ENCODE data around the gene TET1. TPM values are rescaled to one million over a fixed set of nuclear protein-coding genes. Genes with fewer than 3 reads are reported as not detected.

The TET1 gene
- total and polyA plus RNA-seq, 2 of the 13 experiments (the other 11 are each of a cell fraction or from before 2014, with no cell fraction given) = 6.9 to 7.3 TPM

DNA sequence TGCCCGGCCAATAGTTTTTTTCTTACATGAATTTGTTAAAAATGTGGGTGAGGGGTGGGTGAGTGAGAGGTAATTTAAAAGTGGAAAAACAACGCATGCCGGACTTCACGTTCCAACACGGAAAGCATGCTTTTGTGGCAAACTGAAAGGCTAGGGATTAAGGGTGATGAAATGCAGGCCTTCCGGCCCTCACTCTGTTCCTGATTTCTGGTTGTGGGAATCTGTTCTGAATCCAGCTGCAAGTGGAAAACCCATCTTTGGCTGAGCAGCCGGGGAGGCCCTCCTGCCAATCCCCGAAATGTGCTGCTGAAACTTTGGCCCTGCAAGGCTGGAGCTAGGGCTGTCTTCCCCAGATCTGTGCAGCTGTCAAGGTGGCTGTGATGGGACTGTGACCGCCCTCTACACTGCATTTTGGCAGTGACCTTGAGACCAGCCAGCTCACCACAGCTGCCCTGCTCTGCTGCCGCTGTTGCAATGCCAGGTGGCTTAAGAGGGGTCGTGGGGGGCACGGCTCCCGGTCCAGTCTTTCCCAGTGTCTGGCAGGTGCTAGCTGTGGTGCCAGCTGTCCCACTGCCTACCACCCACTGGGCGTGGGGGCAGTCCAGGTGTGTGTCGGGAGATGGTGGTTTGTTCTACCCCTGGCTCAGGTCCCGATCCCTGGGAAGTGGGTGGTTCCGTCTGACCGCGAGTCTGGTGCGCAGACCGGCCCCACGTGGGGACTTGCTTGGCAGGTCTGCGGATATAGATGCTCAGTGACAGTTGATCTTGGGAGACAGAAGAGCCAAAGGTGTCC lies 39.0 kb downstream of the TET1 start (continued):
- TF ChIP-seq, protein P1, sequence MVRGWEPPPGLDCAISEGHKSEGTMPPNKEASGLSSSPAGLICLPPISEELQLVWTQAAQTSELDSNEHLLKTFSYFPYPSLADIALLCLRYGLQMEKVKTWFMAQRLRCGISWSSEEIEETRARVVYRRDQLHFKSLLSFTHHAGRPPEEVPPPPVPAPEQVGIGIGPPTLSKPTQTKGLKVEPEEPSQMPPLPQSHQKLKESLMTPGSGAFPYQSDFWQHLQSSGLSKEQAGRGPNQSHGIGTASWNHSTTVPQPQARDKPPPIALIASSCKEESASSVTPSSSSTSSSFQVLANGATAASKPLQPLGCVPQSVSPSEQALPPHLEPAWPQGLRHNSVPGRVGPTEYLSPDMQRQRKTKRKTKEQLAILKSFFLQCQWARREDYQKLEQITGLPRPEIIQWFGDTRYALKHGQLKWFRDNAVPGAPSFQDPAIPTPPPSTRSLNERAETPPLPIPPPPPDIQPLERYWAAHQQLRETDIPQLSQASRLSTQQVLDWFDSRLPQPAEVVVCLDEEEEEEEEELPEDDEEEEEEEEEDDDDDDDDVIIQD (CRISPR knock-in tag; IDR thresholded peaks at IDR 0.05; ENCODE audit: low read depth) = no peak
- TF ChIP-seq ISL2 (CRISPR knock-in tag; IDR thresholded peaks at IDR 0.05) (peak; percentile 19; the same call in 1 of the 2 replicates), SKI (IDR thresholded peaks at IDR 0.05; ENCODE audit: partially characterized antibody) (peak; percentile 70), ZSCAN21 (CRISPR knock-in tag; IDR thresholded peaks at IDR 0.05; ENCODE audit: borderline replicate concordance) (0 out of 2 replicates have a peak, but pooled peaks have one; percentile 67), CHD2 (IDR thresholded peaks at IDR 0.05; ENCODE audit: low read depth, low read length) (no peak), THAP11 (CRISPR knock-in tag; IDR thresholded peaks at IDR 0.05) (0 out of 2 replicates have a peak, but pooled peaks have one; percentile 16), ZBTB7A (CRISPR knock-in tag; IDR thresholded peaks at IDR 0.05) (peak; percentile 89), TEAD2 (CRISPR knock-in tag; IDR thresholded peaks at IDR 0.05) (no peak), SP5 (CRISPR knock-in tag; IDR thresholded peaks at IDR 0.05; ENCODE audit: borderline replicate concordance, low read depth) (peak; percentile 8; the same call in 1 of the 2 replicates), MAFF (IDR thresholded peaks at IDR 0.05; ENCODE audit: low read depth, low read length) (no peak), NR1H2 (CRISPR knock-in tag; IDR thresholded peaks at IDR 0.05; ENCODE audit: borderline replicate concordance, low read depth) (no peak), ZNF253 (CRISPR knock-in tag; IDR thresholded peaks at IDR 0.05; ENCODE audit: borderline replicate concordance) (0 out of 2 replicates have a peak, but pooled peaks have one; percentile 67), ZNF446 (CRISPR knock-in tag; IDR thresholded peaks at IDR 0.05) (no peak), ZMYM3 (CRISPR knock-in tag; IDR thresholded peaks at IDR 0.05) (peak; percentile 29; the same call in 1 of the 2 replicates), RBAK (CRISPR knock-in tag; IDR thresholded peaks at IDR 0.05) (no peak), ZNF781 (CRISPR knock-in tag; IDR thresholded peaks at IDR 0.05; ENCODE audit: borderline replicate concordance, not compliant biosample characterization) (no peak)
- TF ChIP-seq, protein P2, sequence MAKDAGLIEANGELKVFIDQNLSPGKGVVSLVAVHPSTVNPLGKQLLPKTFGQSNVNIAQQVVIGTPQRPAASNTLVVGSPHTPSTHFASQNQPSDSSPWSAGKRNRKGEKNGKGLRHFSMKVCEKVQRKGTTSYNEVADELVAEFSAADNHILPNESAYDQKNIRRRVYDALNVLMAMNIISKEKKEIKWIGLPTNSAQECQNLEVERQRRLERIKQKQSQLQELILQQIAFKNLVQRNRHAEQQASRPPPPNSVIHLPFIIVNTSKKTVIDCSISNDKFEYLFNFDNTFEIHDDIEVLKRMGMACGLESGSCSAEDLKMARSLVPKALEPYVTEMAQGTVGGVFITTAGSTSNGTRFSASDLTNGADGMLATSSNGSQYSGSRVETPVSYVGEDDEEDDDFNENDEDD (CRISPR knock-in tag; IDR thresholded peaks at IDR 0.05; ENCODE audit: borderline replicate concordance) = peak; percentile 30; the same call in 1 of the 2 replicates
- TF ChIP-seq, protein P3, sequence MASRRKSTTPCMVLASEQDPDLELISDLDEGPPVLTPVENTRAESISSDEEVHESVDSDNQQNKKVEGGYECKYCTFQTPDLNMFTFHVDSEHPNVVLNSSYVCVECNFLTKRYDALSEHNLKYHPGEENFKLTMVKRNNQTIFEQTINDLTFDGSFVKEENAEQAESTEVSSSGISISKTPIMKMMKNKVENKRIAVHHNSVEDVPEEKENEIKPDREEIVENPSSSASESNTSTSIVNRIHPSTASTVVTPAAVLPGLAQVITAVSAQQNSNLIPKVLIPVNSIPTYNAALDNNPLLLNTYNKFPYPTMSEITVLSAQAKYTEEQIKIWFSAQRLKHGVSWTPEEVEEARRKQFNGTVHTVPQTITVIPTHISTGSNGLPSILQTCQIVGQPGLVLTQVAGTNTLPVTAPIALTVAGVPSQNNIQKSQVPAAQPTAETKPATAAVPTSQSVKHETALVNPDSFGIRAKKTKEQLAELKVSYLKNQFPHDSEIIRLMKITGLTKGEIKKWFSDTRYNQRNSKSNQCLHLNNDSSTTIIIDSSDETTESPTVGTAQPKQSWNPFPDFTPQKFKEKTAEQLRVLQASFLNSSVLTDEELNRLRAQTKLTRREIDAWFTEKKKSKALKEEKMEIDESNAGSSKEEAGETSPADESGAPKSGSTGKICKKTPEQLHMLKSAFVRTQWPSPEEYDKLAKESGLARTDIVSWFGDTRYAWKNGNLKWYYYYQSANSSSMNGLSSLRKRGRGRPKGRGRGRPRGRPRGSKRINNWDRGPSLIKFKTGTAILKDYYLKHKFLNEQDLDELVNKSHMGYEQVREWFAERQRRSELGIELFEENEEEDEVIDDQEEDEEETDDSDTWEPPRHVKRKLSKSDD (CRISPR knock-in tag; IDR thresholded peaks at IDR 0.05; ENCODE audit: low read depth) = 0 out of 2 replicates have a peak, but pooled peaks have one; percentile 38
- TF ChIP-seq, protein P4, sequence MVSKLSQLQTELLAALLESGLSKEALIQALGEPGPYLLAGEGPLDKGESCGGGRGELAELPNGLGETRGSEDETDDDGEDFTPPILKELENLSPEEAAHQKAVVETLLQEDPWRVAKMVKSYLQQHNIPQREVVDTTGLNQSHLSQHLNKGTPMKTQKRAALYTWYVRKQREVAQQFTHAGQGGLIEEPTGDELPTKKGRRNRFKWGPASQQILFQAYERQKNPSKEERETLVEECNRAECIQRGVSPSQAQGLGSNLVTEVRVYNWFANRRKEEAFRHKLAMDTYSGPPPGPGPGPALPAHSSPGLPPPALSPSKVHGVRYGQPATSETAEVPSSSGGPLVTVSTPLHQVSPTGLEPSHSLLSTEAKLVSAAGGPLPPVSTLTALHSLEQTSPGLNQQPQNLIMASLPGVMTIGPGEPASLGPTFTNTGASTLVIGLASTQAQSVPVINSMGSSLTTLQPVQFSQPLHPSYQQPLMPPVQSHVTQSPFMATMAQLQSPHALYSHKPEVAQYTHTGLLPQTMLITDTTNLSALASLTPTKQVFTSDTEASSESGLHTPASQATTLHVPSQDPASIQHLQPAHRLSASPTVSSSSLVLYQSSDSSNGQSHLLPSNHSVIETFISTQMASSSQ (IDR thresholded peaks at IDR 0.05; ENCODE audit: low read depth) = no peak
- TF ChIP-seq, protein P4 (CRISPR knock-in tag; IDR thresholded peaks at IDR 0.05; ENCODE audit: borderline replicate concordance) = peak; percentile 36; the same call in 1 of the 2 replicates

Data from HepG2 (cell line).